Activated naive CD8-positive, alpha-beta T cell treated with anti-CD3 and anti-CD28 coated beads, Interleukin-2, amount 50 U/mL, for 24 hours (primary cell): ENCODE data around the gene EMC9.

Source experiments
- ATAC-seq: fragments of 150-1000 bp; cut with Tn5 transposase; one replicate; pipeline ENCODE4 v1.10.0; 2021
- DNase-seq: peaks from one replicate; pipeline ENCODE4 v3.0.0; 2021
- H3K27ac Mint-ChIP-seq: one replicate; pipeline ENCODE4 v1.8.0; 2021; ENCODE audit warnings: mild to moderate bottlenecking, mixed read lengths
- H3K27me3 Mint-ChIP-seq: one replicate; pipeline ENCODE4 v1.8.0; 2021; ENCODE audit warnings: mixed read lengths
- H3K36me3 Mint-ChIP-seq: one replicate; pipeline ENCODE4 v1.8.0; 2021; ENCODE audit warnings: low read depth, mixed read lengths
- H3K4me1 Mint-ChIP-seq: one replicate; pipeline ENCODE4 v1.8.0; 2021; ENCODE audit warnings: mixed read lengths
- H3K4me3 Mint-ChIP-seq: one replicate; pipeline ENCODE4 v1.8.0; 2021; ENCODE audit warnings: mild to moderate bottlenecking, moderate library complexity, mixed read lengths
- H3K9me3 Mint-ChIP-seq: one replicate; pipeline ENCODE4 v1.8.0; 2021; ENCODE audit warnings: mixed read lengths

EMC9 gene

DNA sequence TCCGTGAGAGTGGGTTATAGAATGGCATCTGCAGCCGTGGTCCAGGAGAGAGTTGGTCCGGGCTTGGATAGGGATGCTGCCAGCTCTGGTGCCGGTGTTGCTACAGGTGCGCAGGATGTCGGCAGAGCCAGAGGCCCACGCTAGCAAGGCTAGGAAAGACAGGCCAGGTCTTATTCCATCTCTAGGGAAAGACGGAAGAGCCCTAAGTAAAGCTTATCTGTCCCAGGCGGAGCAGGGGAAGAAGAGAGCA is 5.9 kb downstream of the EMC9 start:
- peaks cover 34% of the 10 kb centered on the region for H3K36me3 Mint-ChIP-seq
- ATAC-seq (no peak), DNase-seq (no peak)
- no peaks in the 10 kb centered on the region for H3K27me3 Mint-ChIP-seq
- peak overlapping the region; percentile 98 for H3K4me3 Mint-ChIP-seq
- H3K27ac Mint-ChIP-seq, result peak overlapping the region; percentile 89
- peaks cover 58% of the 10 kb centered on the region for H3K4me1 Mint-ChIP-seq
- no peaks in the 10 kb centered on the region for H3K9me3 Mint-ChIP-seq

DNA sequence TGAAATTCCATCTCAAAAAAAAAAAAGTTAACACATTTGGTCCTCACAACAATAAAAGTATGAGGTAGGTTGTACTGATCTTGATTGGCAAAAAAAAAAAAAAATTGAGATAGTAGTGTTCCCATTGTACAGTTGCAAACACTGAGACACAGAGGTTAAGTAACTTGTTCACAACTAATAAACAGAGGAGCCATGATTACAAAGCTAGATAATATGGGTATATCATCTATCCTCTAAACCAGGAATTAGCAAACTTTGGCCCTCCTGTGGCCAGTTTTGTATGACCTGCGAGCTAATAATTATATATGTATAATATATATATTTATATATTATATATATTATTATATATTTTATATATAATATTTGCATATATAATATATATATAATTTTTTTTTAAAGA is 7.7 kb downstream of the EMC9 start:
- DNase-seq (no peak), ATAC-seq (no peak)
- no peaks in the 10 kb centered on the region for H3K27me3 Mint-ChIP-seq
- no peaks in the 10 kb centered on the region for H3K9me3 Mint-ChIP-seq
- no peak overlapping the region for H3K4me3 Mint-ChIP-seq
- no peak overlapping the region for H3K27ac Mint-ChIP-seq
- H3K4me1 Mint-ChIP-seq, result peaks cover 44% of the 10 kb centered on the region
- peaks cover 19% of the 10 kb centered on the region for H3K36me3 Mint-ChIP-seq

DNA sequence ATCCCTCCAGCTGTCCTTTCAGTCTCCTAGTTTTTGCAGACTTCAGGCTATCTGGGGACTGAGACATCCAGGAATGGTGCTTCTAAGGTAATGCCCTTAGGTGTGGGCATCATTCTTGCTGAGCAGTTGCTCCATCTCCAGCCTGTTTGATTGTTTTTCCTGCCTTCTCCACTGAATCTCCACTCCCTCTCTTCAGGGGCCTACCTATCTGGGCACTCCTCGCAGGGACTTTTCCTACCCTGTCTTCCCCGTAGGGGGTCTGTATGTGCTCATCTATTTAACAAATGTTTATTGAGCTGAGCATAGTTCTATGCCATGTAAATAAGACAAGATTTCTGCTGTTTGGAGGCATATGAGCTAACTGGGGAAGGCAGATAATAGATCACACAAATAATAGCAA is 8.4 kb downstream of the EMC9 start:
- Mint-ChIP-seq H3K36me3 (peaks cover 12% of the 10 kb centered on the region), H3K27ac (peak overlapping the region; percentile 80), H3K9me3 (no peaks in the 10 kb centered on the region), H3K4me1 (peaks cover 37% of the 10 kb centered on the region), H3K4me3 (no peak overlapping the region), H3K27me3 (no peaks in the 10 kb centered on the region)
- ATAC-seq, result no peak
- DNase-seq, result no peak

DNA sequence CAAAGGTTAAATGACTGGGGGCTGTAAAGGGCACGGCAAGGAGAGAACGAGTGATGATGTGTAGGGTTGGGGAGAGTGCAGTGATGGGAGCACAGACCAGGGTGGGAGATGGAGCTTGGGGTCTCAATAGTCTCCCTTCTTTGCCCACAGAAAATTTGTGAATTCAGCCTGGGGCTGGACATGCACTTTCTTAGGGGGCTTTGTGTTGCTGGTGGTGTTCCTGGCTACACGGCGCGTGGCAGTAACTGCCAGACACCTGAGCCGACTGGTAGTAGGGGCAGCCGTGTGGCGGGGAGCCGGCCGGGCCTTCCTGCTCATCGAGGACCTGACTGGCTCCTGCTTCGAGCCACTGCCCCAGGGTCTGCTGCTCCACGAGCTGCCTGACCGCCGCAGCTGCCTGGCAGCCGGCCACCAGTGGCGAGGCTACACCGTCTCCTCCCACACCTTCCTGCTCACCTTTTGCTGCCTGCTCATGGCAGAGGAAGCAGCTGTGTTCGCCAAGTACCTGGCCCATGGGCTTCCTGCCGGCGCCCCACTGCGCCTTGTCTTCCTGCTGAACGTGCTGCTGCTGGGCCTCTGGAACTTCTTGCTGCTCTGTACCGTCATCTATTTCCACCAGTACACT is 9.2 kb downstream of the EMC9 start:
- peak; percentile 32 for DNase-seq

DNA sequence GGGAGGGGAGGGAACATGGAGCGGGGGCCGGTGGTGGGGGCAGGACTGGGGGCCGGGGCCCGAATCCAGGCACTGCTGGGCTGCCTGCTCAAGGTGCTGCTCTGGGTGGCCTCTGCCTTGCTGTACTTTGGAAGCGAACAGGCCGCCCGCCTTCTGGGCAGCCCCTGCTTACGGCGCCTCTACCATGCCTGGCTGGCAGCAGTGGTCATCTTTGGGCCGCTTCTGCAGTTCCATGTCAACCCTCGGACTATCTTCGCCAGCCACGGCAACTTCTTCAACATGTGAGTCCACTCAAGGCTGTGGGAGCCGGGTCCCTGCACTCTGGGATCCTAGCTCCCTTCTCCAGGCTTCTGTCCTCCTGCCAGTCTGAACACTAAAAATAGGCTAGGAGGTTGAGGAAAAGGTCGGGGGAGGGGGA is 9.8 kb downstream of the EMC9 start:
- H3K4me3 Mint-ChIP-seq, result no peak overlapping the region
- DNase-seq (no peak), ATAC-seq (no peak)
- H3K27me3 Mint-ChIP-seq, result no peaks in the 10 kb centered on the region
- H3K27ac Mint-ChIP-seq, result peak overlapping the region; percentile 80
- peaks cover 29% of the 10 kb centered on the region for H3K4me1 Mint-ChIP-seq
- H3K9me3 Mint-ChIP-seq, result no peaks in the 10 kb centered on the region
- peaks cover under 1% of the 10 kb centered on the region for H3K36me3 Mint-ChIP-seq

More for the DNA sequence above, 9.2 kb downstream of the EMC9 start:
- ATAC-seq, result no peak
- Mint-ChIP-seq H3K4me1 (peaks cover 34% of the 10 kb centered on the region), H3K27me3 (no peaks in the 10 kb centered on the region), H3K9me3 (no peaks in the 10 kb centered on the region), H3K27ac (peak overlapping the region; percentile 80), H3K4me3 (peak overlapping the region; percentile 21), H3K36me3 (peaks cover 6% of the 10 kb centered on the region)

- Mint-ChIP-seq H3K36me3 (no peaks in the 10 kb centered on the region), H3K27ac (no peak overlapping the region), H3K9me3 (no peaks in the 10 kb centered on the region), H3K27me3 (no peaks in the 10 kb centered on the region), H3K4me1 (peaks cover 27% of the 10 kb centered on the region), H3K4me3 (no peak overlapping the region)
- DNase-seq (no peak), ATAC-seq (no peak)
Observed at GRCh38 chr14:24130717-24131548, 10.5 kb downstream of the EMC9 start.

- no peak within 1 kb of the TSS for H3K4me3 Mint-ChIP-seq
- ATAC-seq, result no peak
- no peaks in the 10 kb centered on the region for H3K9me3 Mint-ChIP-seq
- no peaks in the 10 kb centered on the region for H3K27me3 Mint-ChIP-seq
- DNase-seq, result no peak
- H3K27ac Mint-ChIP-seq, result no peak within 1 kb of the TSS
- H3K36me3 Mint-ChIP-seq, result no peaks in the 10 kb centered on the region
- peaks cover 24% of the 10 kb centered on the region for H3K4me1 Mint-ChIP-seq
Observed at GRCh38 chr14:24130380-24130716, 11.0 kb downstream of the EMC9 start, which contains the start of gene FITM1. Gene FITM1 (plus strand): TSS chr14:24130659. CDS start chr14:24131564, 905 bp downstream.

- Mint-ChIP-seq H3K36me3 (no peaks in the 10 kb centered on the region), H3K27ac (no peak overlapping the region), H3K4me1 (peaks cover 19% of the 10 kb centered on the region), H3K27me3 (no peaks in the 10 kb centered on the region), H3K4me3 (no peak overlapping the region), H3K9me3 (no peaks in the 10 kb centered on the region)
- ATAC-seq (no peak), DNase-seq (no peak)
Observed at GRCh38 chr14:24129410-24129998, 11.9 kb downstream of the EMC9 start.

- H3K4me3 Mint-ChIP-seq, result no peak overlapping the region
- H3K27ac Mint-ChIP-seq, result no peak overlapping the region
- ATAC-seq (no peak), DNase-seq (no peak)
- H3K27me3 Mint-ChIP-seq, result no peaks in the 10 kb centered on the region
- H3K4me1 Mint-ChIP-seq, result peaks cover 19% of the 10 kb centered on the region
- H3K36me3 Mint-ChIP-seq, result peaks cover 8% of the 10 kb centered on the region
- no peaks in the 10 kb centered on the region for H3K9me3 Mint-ChIP-seq
Observed at GRCh38 chr14:24127673-24128072, 13.7 kb downstream of the EMC9 start.

DNA sequence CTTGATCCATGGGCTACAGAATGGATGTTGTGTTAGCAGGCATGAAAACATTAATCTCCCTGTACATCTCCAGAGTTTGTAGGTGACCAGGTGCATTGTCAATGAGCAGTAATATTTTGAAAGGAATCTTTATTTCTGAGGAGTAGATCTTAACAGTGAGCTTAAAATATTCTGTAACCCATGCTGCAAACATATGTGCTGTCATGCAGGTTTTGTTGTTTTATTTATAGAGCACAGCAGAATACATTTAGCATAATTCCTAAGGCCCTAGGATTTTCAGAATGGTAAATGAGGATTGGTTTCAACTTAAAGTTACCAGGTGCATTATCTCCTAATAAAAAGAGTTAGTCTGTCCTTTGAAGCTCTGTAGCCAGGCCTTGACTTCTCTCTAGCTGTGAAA is 14.5 kb downstream of the EMC9 start:
- no peak overlapping the region for H3K27ac Mint-ChIP-seq
- no peaks in the 10 kb centered on the region for H3K9me3 Mint-ChIP-seq
- H3K4me3 Mint-ChIP-seq, result no peak overlapping the region
- H3K4me1 Mint-ChIP-seq, result peaks cover 13% of the 10 kb centered on the region
- H3K27me3 Mint-ChIP-seq, result no peaks in the 10 kb centered on the region
- ATAC-seq (no peak), DNase-seq (no peak)
- H3K36me3 Mint-ChIP-seq, result peaks cover 11% of the 10 kb centered on the region

DNA sequence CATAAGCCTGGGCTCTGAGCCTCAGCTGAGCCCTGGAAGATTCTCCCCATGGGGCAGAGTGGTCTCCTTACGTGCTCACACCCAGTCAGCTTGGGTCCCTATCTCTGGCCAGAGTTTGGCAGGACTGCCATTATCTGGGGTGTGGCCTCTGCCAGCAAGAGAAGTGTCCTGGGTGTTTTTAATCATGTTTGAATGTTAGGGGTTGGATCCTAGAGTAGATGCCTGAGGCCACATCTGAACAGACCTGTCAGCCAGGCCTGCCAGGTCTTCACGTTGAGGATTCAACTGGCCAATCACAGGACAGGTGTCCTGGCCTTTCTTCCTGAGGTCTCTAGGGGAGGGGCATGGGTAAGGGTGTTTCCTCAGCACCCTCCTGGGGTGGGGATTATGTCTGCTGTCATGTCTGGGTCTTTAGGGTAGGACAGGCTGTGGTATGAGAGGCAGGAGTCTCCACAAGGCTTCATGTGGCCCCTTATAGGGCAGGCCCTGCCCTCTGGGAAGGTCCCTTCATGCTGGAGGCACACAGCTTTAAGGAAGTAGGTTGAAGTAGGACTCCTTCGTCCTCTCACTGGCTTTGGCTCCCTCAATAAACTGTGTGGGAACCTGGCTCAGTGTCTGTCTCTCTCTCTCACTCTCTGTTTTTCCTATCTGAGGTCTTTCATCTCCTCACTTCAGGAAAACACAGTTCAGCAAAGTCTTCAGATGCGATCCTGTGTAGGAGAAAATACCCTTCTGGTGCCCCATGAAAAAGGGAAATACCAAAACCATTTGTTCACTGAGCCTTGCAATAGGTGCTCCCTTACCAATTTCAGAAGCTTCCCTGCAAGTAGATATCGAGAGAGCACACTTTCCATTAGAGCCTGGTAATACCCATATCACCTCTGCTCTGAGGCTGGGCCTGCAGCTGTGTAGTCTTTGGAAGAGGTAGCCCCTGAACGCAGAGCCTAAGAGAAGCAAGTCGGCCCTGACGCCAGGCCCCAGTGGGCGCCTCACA is 17.7 kb downstream of the EMC9 start:
- Mint-ChIP-seq H3K27me3 (no peaks in the 10 kb centered on the region), H3K27ac (peak overlapping the region; percentile 55), H3K36me3 (peaks cover 24% of the 10 kb centered on the region), H3K4me1 (peaks cover 10% of the 10 kb centered on the region), H3K4me3 (no peak overlapping the region), H3K9me3 (no peaks in the 10 kb centered on the region)
- ATAC-seq (peak; percentile 71), DNase-seq (no peak)

GRCh38 chr14:24122898-24123297 is 18.5 kb downstream of the EMC9 start:
- DNase-seq (no peak), ATAC-seq (no peak)
- no peaks in the 10 kb centered on the region for H3K9me3 Mint-ChIP-seq
- H3K4me3 Mint-ChIP-seq, result no peak overlapping the region
- no peak overlapping the region for H3K27ac Mint-ChIP-seq
- no peaks in the 10 kb centered on the region for H3K27me3 Mint-ChIP-seq
- peaks cover 31% of the 10 kb centered on the region for H3K36me3 Mint-ChIP-seq
- H3K4me1 Mint-ChIP-seq, result peaks cover 8% of the 10 kb centered on the region

GRCh38 chr14:24122416-24122815 is 19.0 kb downstream of the EMC9 start:
- H3K27ac Mint-ChIP-seq, result no peak overlapping the region
- ATAC-seq (no peak), DNase-seq (no peak)
- no peaks in the 10 kb centered on the region for H3K27me3 Mint-ChIP-seq
- H3K9me3 Mint-ChIP-seq, result no peaks in the 10 kb centered on the region
- H3K4me1 Mint-ChIP-seq, result peaks cover 6% of the 10 kb centered on the region
- peaks cover 35% of the 10 kb centered on the region for H3K36me3 Mint-ChIP-seq
- H3K4me3 Mint-ChIP-seq, result no peak overlapping the region

- no peak overlapping the region for H3K27ac Mint-ChIP-seq
- H3K36me3 Mint-ChIP-seq, result peaks cover 38% of the 10 kb centered on the region
- H3K4me1 Mint-ChIP-seq, result peaks cover 11% of the 10 kb centered on the region
- ATAC-seq (no peak), DNase-seq (no peak)
- H3K4me3 Mint-ChIP-seq, result no peak overlapping the region
- no peaks in the 10 kb centered on the region for H3K9me3 Mint-ChIP-seq
- H3K27me3 Mint-ChIP-seq, result no peaks in the 10 kb centered on the region
Observed at GRCh38 chr14:24121210-24121609, 20.2 kb downstream of the EMC9 start.
